Stimulated activated CD4-positive, alpha-beta T cell treated with anti-CD3 and anti-CD28 coated beads, Interleukin-2, amount 100 ng/mL, for 48 hours (primary cell): ENCODE results near the gene C1QTNF6.

Experiments used
- DNase-seq, 2 donors: peaks; one replicate each; pipeline ENCODE4 v3.0.0-alpha.2; 2020

C1QTNF6 gene

GRCh38 chr22:37157516-37158285 lies 30.3 kb downstream of the C1QTNF6 start:
- DNase-seq: no peak

DNA sequence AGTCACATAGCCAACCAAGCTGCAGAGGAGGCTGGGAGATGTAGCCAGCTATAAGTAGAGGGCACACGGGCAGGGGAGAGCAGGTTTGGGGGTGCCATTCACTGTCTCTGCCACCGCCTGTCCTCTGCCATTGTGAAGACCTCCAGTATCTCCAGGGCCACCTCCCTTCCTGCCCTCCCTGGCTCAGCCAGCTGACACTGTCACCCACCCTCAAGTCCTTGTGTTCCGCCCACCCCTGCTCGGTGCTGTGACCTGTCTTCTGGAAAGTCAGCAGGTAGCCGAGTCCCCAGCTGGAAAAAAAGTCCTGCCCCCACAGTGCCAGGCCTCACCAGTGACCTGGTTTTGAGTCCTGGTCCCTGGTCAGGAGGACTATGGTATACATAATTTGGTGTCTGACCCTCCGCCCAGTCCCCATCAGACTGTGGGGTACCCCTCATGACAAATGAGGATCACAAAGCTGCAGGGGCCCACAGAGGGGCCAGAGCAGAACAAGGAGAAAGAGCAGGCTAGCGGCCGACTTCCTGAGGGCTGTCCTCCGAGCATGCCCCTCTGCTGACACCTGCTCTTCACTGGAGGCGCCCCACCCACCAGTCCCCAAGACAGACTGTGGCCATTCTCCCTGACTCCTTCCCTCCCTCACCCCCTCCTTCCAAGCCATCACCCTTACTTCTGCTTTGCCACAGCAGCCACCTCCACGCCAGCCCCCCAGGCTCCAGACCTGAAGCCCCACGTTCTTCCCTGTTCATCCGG lies 31.2 kb downstream of the C1QTNF6 start:
- no peak for DNase-seq

- DNase-seq: no peak
Measured at GRCh38 chr22:37155971-37156370, 32.1 kb downstream of the C1QTNF6 start.

GRCh38 chr22:37154925-37155712 lies 32.9 kb downstream of the C1QTNF6 start:
- DNase-seq: no peak

DNA sequence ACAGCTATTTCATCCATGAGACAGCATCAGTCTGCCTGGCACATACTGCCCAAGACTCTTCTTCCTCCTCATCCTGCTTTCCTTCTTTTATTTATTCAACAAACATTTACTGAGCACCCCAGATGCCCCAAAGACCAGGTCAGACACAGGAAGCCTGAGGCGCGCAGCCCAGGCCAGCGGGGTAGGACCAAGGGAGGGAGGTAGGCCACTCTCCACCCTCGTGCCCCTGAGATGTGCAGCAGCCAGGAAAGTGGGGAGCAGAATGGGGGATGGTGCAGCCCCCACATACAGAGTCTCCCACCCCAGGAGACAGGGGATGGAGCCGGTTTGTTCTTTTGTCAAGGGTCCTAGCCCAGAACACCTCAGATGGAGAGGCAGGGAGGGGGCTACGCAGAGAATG lies 34.1 kb downstream of the C1QTNF6 start:
- no peak for DNase-seq

DNA sequence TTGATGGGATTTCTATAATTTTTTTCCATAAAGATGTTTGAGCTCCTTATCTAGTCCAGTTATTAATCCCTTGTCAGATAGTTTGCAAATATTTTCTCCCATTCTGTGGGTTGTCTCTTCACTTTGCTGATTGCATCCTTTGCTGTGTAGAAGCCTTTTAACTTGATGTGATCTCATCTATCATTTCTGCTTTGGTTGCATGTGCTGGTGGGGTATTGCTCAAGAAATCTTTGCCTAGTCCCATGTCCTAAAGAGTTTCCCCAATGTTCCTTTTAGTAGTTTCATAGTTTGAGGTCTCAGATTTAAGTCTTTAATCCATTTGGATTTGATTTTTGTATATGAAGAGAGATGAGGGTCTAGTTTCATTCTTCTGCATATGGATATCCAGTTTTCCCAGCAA lies 36.6 kb downstream of the C1QTNF6 start:
- DNase-seq: no peak

GRCh38 chr22:37150701-37151100 lies 37.3 kb downstream of the C1QTNF6 start:
- no peak for DNase-seq

DNA sequence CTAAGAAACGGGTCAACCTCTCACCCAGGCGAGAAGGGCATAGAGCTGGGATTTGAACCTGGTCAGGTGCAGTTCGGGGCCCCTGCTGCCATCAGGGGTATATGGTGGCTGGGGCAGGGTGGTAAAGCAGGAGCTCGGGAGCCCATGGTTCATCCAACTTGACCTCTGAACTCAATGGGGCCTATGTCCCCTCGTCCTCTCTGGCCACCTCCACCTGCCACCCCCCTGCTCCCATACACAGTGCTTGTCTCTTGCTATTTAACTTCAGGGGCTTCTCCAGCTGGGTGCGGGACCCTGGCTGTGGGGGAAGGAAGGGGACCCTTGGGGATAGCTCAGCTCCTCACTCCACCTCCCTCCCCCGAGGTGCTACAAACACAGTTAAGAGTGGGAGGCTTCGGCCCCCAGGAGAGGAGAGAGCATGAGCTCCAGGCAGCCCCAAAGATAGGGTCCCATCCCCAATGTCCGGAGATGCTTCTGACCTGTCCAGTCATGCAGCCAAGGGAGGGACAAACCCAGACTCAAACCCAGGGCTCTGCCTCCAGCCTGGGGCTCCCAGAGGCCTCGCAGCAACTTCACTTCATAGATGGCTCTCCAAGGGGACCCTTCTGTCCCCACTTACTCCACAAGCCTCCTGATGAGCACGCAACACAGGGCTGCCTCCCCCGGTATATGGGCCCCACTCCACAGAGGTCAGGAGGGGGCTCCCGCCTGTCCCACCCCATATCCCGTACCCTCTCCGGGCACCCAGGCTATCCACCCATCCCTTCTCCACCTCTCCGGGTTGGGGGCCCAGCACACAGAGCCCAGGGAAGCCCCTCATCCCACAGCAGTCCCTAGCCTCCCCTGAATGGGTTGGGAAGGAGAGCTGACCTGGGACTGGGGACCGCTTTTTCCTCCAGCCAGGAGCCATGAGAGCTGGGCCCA lies 39.0 kb downstream of the C1QTNF6 start:
- no peak for DNase-seq

- DNase-seq: no peak
Measured at GRCh38 chr22:37148031-37148651, 39.9 kb downstream of the C1QTNF6 start.

DNA sequence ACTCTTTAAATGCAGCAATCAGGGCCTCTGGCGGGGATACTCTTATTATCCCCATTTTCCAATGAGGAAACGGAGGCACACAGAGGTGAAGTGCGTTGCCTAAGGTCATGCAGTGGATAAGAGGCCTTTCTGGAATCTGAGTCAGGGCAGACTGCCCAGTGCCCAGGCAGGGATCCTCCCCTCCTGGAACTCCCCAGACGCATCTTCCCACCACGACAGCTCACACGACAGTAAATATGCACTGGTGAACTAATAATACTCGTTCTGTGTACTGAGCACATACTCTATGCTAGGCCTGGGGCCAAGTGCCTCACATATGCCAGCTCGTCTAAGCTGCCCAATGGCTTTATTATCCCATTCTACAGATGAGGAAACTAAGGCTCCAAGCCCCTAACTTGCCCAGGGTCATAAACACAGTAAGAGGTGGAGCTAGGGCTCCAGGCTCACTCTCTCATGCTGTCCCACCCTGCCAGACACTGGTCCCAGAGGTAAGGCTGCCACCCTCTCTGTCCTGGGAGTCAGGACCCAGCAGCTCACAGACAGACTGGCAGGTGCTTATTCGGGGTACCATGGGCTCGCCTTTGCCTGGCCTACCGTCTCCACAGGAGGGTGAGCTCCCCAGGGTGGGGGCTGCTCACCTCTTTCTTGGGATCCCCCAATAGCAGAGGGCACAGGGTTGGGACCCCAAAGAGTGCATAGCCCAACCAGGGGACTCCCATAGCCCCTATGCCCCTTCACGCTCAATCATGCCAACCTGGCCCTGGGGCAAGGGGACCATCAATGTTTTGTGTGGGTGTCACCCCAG lies 40.7 kb downstream of the C1QTNF6 start:
- no peak for DNase-seq

- no peak for DNase-seq
Measured at GRCh38 chr22:37146507-37147180, 41.4 kb downstream of the C1QTNF6 start.

- no peak for DNase-seq
Measured at GRCh38 chr22:37146051-37146385, 42.0 kb downstream of the C1QTNF6 start.

GRCh38 chr22:37145180-37146050 lies 42.6 kb downstream of the C1QTNF6 start:
- no peak for DNase-seq

DNA sequence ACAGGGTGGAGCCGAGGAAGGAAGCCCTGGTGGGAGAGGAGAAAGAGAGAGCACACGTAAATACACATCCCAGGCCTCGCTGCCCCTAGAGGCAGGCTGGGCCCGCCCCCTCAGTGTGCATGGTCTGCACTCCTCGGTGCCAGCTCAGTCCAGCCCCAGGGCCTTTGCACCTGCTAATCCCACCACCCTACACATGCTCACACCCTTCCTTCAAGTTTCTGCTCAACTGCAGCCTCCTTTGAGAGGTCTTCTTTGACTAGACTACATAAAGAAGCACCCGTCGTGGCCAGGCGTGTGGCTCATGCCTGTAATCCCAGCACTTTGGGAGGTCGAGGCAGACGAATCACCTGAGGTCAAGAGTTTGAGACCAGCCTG lies 43.9 kb downstream of the C1QTNF6 start:
- DNase-seq: no peak

GRCh38 chr22:37141971-37142370 lies 46.1 kb downstream of the C1QTNF6 start:
- no peak for DNase-seq

GRCh38 chr22:37141476-37141875 lies 46.6 kb downstream of the C1QTNF6 start:
- DNase-seq: no peak

- DNase-seq: no peak
Measured at GRCh38 chr22:37140686-37141323, 47.2 kb downstream of the C1QTNF6 start.

- DNase-seq: no peak
Measured at GRCh38 chr22:37139762-37140161, 48.3 kb downstream of the C1QTNF6 start.
